BLaER1 treated with 17β-estradiol and CSF1 and Interleukin-3, amounts not matched to agents 10 nM and 100 nM (cell line): Measurements from ENCODE around the gene PRR5L.

Experiments
- H3K27ac ChIP-seq, 11 experiments: shearing (Covaris generic); formaldehyde crosslinking; 2 replicates each; pipeline ENCODE4 v1.8.1; 2022
- H3K27me3 ChIP-seq, 11 experiments: shearing (Covaris generic); formaldehyde crosslinking; 2 replicates each; pipeline ENCODE4 v1.8.1; 2022
- H3K36me3 ChIP-seq, 11 experiments: shearing (Covaris generic); formaldehyde crosslinking; 2 replicates each; pipeline ENCODE4 v1.8.1; 2022
- H3K4me1 ChIP-seq, 10 experiments: shearing (Covaris generic); formaldehyde crosslinking; 2 replicates each; pipeline ENCODE4 v1.8.1; 2022
- H3K4me2 ChIP-seq, 11 experiments: shearing (Covaris generic); formaldehyde crosslinking; 2 replicates each; pipeline ENCODE4 v1.8.1; 2022
- H3K4me3 ChIP-seq, 10 experiments: shearing (Covaris generic); formaldehyde crosslinking; 2 replicates each; pipeline ENCODE4 v1.8.1; 2022
- H3K9ac ChIP-seq, 11 experiments: shearing (Covaris generic); formaldehyde crosslinking; 2 replicates each; pipeline ENCODE4 v1.8.1; 2022
- H3K9me3 ChIP-seq, 11 experiments: shearing (Covaris generic); formaldehyde crosslinking; replicated peaks in 1 of 11; 2 replicates each; pipeline ENCODE4 v1.8.1; 2022
- H4K20me1 ChIP-seq, 11 experiments: shearing (Covaris generic); formaldehyde crosslinking; 2 replicates each; pipeline ENCODE4 v1.8.1; 2022
- Cebpa-rat ChIP-seq, 11 experiments: shearing (Covaris generic); IDR thresholded peaks; 2 replicates each; pipeline ENCODE4 v1.8.1; 2022

The PRR5L gene

GRCh38 chr11:36437413-36437812, 141.3 kb downstream of the PRR5L start:
- Histone ChIP-seq H4K20me1 (no peaks in the 10 kb centered on the region), H3K9me3 (peaks cover 0 to 39% (median 22%) of the 10 kb centered on the region in 11 experiments; a peak in 18 of 22 replicates), H3K27me3 (no peaks in the 10 kb centered on the region), H3K27ac (no peak overlapping the region), H3K4me2 (no peak overlapping the region), H3K9ac (no peak overlapping the region), H3K4me1 (peaks cover 6 to 16% (median 11%) of the 10 kb centered on the region in 10 experiments; a peak in 17 of 20 replicates), H3K36me3 (peaks cover 30 to 96% (median 86%) of the 10 kb centered on the region in 11 experiments; a peak in 21 of 22 replicates), H3K4me3 (no peak overlapping the region)
- TF ChIP-seq Cebpa-rat (IDR thresholded peaks at IDR 0.05) = no peak

DNA sequence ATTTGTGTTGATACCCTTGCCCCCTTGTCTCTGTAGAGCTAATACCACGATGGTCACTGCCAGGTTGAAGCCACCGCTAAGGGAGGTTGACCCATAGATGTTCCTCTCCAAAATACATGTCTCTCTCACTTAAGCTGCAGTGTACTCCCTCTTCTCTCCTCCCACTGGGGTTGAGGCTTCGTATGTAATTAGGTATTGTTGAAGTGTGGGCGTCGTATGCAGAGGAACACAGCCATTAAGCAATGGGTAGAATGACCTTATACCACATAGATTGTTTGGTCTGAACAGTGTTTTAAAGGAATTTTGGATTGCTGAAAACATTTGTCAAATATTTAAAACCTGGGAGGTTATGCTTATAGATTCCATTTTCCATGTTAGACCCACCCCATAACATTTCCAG, 142.0 kb downstream of the PRR5L start:
- Histone ChIP-seq H4K20me1 (no peaks in the 10 kb centered on the region), H3K4me1 (peaks cover 6 to 17% (median 11%) of the 10 kb centered on the region in 10 experiments; a peak in 17 of 20 replicates), H3K4me2 (no peak overlapping the region), H3K4me3 (no peak overlapping the region), H3K9ac (no peak overlapping the region), H3K9me3 (peaks cover 0 to 39% (median 22%) of the 10 kb centered on the region in 11 experiments; a peak in 18 of 22 replicates), H3K27ac (no peak overlapping the region), H3K27me3 (no peaks in the 10 kb centered on the region), H3K36me3 (peaks cover 30 to 92% (median 85%) of the 10 kb centered on the region in 11 experiments; a peak in 21 of 22 replicates)
- no peak for TF ChIP-seq Cebpa-rat (IDR thresholded peaks at IDR 0.05)

GRCh38 chr11:36441610-36442208, 145.6 kb downstream of the PRR5L start:
- TF ChIP-seq Cebpa-rat (IDR thresholded peaks at IDR 0.05) = no peak
- no peak overlapping the region for H3K9ac ChIP-seq
- H3K9me3 ChIP-seq = peaks cover 0 to 39% (median 22%) of the 10 kb centered on the region in 11 experiments; a peak in 18 of 22 replicates
- H4K20me1 ChIP-seq = no peaks in the 10 kb centered on the region
- peaks cover 5 to 17% (median 10%) of the 10 kb centered on the region in 10 experiments; a peak in 17 of 20 replicates for H3K4me1 ChIP-seq
- H3K36me3 ChIP-seq = peaks cover 37 to 86% (median 67%) of the 10 kb centered on the region in 11 experiments
- H3K27me3 ChIP-seq = no peaks in the 10 kb centered on the region
- H3K4me3 ChIP-seq = no peak overlapping the region; a peak in 1 of 20 replicates
- H3K4me2 ChIP-seq = peak overlapping the region in 9 of 11 experiments; percentile 5 to 70 (median 39); a peak in 14 of 22 replicates
- no peak overlapping the region for H3K27ac ChIP-seq

GRCh38 chr11:36443661-36444060, 147.6 kb downstream of the PRR5L start:
- no peak for TF ChIP-seq Cebpa-rat (IDR thresholded peaks at IDR 0.05)
- Histone ChIP-seq H3K9ac (no peak overlapping the region), H3K4me2 (no peak overlapping the region), H3K36me3 (peaks cover 41 to 87% (median 68%) of the 10 kb centered on the region in 11 experiments), H3K27ac (no peak overlapping the region), H4K20me1 (no peaks in the 10 kb centered on the region), H3K4me1 (peaks cover 5 to 17% (median 10%) of the 10 kb centered on the region in 10 experiments; a peak in 17 of 20 replicates), H3K27me3 (no peaks in the 10 kb centered on the region), H3K9me3 (peaks cover 0 to 33% (median 22%) of the 10 kb centered on the region in 11 experiments; a peak in 18 of 22 replicates), H3K4me3 (no peak overlapping the region)

DNA sequence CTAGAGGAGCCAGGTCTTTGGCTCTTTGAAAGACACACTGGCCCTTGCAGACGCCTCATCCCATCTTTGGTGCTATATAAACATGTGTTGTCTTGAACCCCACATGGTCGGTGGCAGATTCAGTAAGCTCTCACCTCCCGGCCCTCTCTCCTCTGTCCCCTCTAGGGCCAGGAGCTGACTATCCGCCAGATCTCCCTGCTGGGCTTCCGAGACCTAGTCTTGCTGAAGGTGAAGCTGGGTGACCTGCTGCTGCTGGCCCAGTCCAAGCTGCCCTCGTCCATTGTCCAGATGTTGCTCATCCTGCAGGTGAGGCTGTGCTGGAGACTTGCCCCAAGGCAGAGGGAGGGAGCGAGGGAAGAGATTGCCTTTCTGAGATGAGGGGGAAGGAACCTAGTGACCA, 150.0 kb downstream of the PRR5L start:
- Histone ChIP-seq H3K27ac (no peak overlapping the region), H3K4me3 (no peak overlapping the region), H3K36me3 (peaks cover 23 to 68% (median 50%) of the 10 kb centered on the region in 11 experiments), H3K9me3 (peaks cover 0 to 9% (median 8%) of the 10 kb centered on the region in 11 experiments; a peak in 18 of 22 replicates), H3K4me2 (no peak overlapping the region), H3K9ac (no peak overlapping the region), H3K27me3 (no peaks in the 10 kb centered on the region), H3K4me1 (peaks cover 27 to 38% (median 30%) of the 10 kb centered on the region in 10 experiments), H4K20me1 (no peaks in the 10 kb centered on the region)
- TF ChIP-seq Cebpa-rat (IDR thresholded peaks at IDR 0.05) = no peak

GRCh38 chr11:36447514-36447913, 151.4 kb downstream of the PRR5L start:
- no peak overlapping the region for H3K27ac ChIP-seq
- H3K4me3 ChIP-seq = no peak overlapping the region
- no peaks in the 10 kb centered on the region for H3K9me3 ChIP-seq
- H3K27me3 ChIP-seq = no peaks in the 10 kb centered on the region
- peaks cover 19 to 58% (median 41%) of the 10 kb centered on the region in 11 experiments; a peak in 20 of 22 replicates for H3K36me3 ChIP-seq
- H4K20me1 ChIP-seq = no peaks in the 10 kb centered on the region
- no peak for TF ChIP-seq Cebpa-rat (IDR thresholded peaks at IDR 0.05)
- H3K4me1 ChIP-seq = peaks cover 31 to 38% (median 35%) of the 10 kb centered on the region in 10 experiments
- no peak overlapping the region for H3K4me2 ChIP-seq
- H3K9ac ChIP-seq = no peak overlapping the region

DNA sequence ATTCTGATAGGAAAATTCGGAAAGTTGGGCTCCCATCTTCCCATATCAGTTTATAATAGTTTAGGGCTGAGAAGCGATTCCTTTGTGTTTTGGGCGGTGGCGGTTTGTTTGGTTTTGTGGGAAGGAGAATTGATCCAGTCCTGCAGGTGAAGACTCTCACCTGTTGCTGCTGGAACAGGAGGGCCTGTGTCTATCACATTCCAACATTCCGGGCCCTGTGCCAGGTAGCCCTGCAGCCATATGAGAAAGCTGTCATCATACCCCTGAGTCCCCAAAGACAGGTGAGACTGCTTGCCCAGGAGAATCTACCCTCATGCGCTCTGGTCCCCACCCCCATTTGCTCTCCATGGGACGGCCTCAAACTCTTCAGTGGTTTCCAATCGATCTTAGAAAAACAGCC, 151.9 kb downstream of the PRR5L start:
- no peak overlapping the region for H3K4me2 ChIP-seq

GRCh38 chr11:36449561-36450096, 153.5 kb downstream of the PRR5L start:
- H3K9me3 ChIP-seq = no peaks in the 10 kb centered on the region
- H3K4me1 ChIP-seq = peaks cover 52 to 58% (median 56%) of the 10 kb centered on the region in 10 experiments
- H3K9ac ChIP-seq = no peak overlapping the region
- H3K4me3 ChIP-seq = peak overlapping the region in 2 of 10 experiments; percentile 14 to 24; a peak in 1 of 20 replicates
- no peak for TF ChIP-seq Cebpa-rat (IDR thresholded peaks at IDR 0.05)
- H3K4me2 ChIP-seq = peak overlapping the region; percentile 67 to 92 (median 87)
- peaks cover 12 to 46% (median 33%) of the 10 kb centered on the region in 11 experiments; a peak in 20 of 22 replicates for H3K36me3 ChIP-seq
- peak overlapping the region in 1 of 11 experiments; percentile 70; a peak in 1 of 22 replicates for H3K27ac ChIP-seq
- H3K27me3 ChIP-seq = no peaks in the 10 kb centered on the region
- no peaks in the 10 kb centered on the region for H4K20me1 ChIP-seq

More for the DNA sequence above, 151.9 kb downstream of the PRR5L start:
- Histone ChIP-seq H4K20me1 (no peaks in the 10 kb centered on the region), H3K9ac (no peak overlapping the region), H3K36me3 (peaks cover 19 to 58% (median 40%) of the 10 kb centered on the region in 11 experiments; a peak in 20 of 22 replicates), H3K4me3 (no peak overlapping the region), H3K9me3 (no peaks in the 10 kb centered on the region), H3K4me1 (peaks cover 35 to 41% (median 39%) of the 10 kb centered on the region in 10 experiments), H3K27ac (no peak overlapping the region), H3K27me3 (no peaks in the 10 kb centered on the region)
- no peak for TF ChIP-seq Cebpa-rat (IDR thresholded peaks at IDR 0.05)

DNA sequence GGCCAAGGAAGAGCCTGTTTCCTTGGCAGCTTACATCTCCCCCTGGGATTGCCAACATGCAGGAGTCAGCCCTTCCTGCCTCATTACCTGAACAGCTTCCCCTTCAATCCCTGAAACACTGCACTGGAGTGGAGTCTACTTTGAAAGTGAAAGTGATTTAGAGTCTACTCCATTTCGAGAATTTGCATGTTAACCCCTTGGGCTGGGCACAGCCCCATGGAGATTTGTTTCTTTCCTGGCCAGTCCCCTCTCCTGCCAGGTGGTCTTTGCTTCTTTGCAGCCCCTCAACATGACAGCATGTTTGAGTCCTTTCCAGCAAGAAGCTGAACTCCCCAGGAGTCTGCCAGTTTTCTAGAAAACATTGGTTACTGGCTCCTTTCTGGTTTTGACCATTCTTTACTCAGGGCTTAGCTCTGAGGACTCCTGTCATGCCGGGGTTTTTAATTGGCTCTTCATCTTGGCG, 154.1 kb downstream of the PRR5L start:
- H3K36me3 ChIP-seq = peaks cover 12 to 41% (median 32%) of the 10 kb centered on the region in 11 experiments; a peak in 20 of 22 replicates
- no peak for TF ChIP-seq Cebpa-rat (IDR thresholded peaks at IDR 0.05)
- peak overlapping the region; percentile 67 to 92 (median 87) for H3K4me2 ChIP-seq
- no peaks in the 10 kb centered on the region; a peak in 1 of 22 replicates for H4K20me1 ChIP-seq
- no peak overlapping the region for H3K9ac ChIP-seq
- peak overlapping the region in 1 of 11 experiments; percentile 70; a peak in 1 of 22 replicates for H3K27ac ChIP-seq
- peaks cover 57 to 63% (median 61%) of the 10 kb centered on the region in 10 experiments for H3K4me1 ChIP-seq
- H3K9me3 ChIP-seq = no peaks in the 10 kb centered on the region
- H3K4me3 ChIP-seq = peak overlapping the region in 2 of 10 experiments; percentile 14 to 24; a peak in 2 of 20 replicates
- no peaks in the 10 kb centered on the region for H3K27me3 ChIP-seq
